Vagina (tissue), 2 donors: ENCODE measurements around the gene ZSCAN12.

Source experiments
- POLR2A ChIP-seq, 2 donors: fragments of 450-650 bp; IDR thresholded peaks; one replicate each; pipeline ENCODE4 v1.6.1; 2017; ENCODE audit warnings: antibody characterized with exemption in 2 of 2, mild to moderate bottlenecking in 2 of 2, moderate library complexity in 2 of 2
- TF ChIP-seq, protein P1 (sequence below), 3 experiments: fragments of 450-650 bp in 2 of 3; fragments of 200-600 bp in 1 of 3; sonication (generic) in 1 of 3; IDR thresholded peaks; one replicate each; pipeline ENCODE4 v1.5.1; 2017 to 2019; ENCODE audit warnings: antibody characterized with exemption in 3 of 3, mild to moderate bottlenecking in 2 of 3, moderate library complexity in 2 of 3

DNA sequence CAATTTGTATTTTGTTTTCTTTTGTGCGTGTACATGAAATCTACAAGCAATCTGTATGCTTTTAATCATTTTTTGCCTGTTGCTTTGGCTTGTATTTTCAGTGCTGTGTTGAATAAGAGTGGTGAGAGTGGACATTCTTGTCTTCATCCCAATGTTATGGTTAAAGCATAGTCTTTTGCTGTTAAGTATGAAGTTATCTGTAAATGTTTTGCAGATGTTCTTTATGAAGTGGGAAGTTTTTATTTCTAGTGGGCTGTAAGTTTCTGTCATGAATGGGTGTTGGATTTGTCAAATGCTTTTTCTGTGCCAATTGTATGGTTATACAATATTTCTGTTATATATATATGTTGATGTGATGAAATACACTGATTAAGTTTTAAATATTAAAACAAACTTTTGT, 25.6 kb downstream of the ZSCAN12 start:
- TF ChIP-seq, protein P1, sequence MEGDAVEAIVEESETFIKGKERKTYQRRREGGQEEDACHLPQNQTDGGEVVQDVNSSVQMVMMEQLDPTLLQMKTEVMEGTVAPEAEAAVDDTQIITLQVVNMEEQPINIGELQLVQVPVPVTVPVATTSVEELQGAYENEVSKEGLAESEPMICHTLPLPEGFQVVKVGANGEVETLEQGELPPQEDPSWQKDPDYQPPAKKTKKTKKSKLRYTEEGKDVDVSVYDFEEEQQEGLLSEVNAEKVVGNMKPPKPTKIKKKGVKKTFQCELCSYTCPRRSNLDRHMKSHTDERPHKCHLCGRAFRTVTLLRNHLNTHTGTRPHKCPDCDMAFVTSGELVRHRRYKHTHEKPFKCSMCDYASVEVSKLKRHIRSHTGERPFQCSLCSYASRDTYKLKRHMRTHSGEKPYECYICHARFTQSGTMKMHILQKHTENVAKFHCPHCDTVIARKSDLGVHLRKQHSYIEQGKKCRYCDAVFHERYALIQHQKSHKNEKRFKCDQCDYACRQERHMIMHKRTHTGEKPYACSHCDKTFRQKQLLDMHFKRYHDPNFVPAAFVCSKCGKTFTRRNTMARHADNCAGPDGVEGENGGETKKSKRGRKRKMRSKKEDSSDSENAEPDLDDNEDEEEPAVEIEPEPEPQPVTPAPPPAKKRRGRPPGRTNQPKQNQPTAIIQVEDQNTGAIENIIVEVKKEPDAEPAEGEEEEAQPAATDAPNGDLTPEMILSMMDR (IDR thresholded peaks at IDR 0.05): no peak
- no peak for TF ChIP-seq POLR2A (IDR thresholded peaks at IDR 0.05)
